Activated naive CD4-positive, alpha-beta T cell treated with anti-CD3 and anti-CD28 coated beads, Interleukin-2, amount 50 U/mL, for 72 hours (primary cell): ENCODE measurements around the gene ATP5F1D. TPM values are rescaled to one million over a fixed set of nuclear protein-coding genes. Genes with fewer than 3 reads are reported as not detected.

ENCODE experiments used
- ATAC-seq, 2 donors: fragments of 150-1000 bp; cut with Tn5 transposase; 2 replicates each; pipeline ENCODE4 v1.10.0; 2021; ENCODE audit warnings: mild to moderate bottlenecking in 2 of 2, moderate library complexity in 2 of 2
- DNase-seq, 2 donors: peaks; one replicate each; pipeline ENCODE4 v3.0.0; 2021 to 2022; ENCODE audit warnings: low spot score in 2 of 2
- H3K27ac Mint-ChIP-seq, 2 donors: one replicate each; pipeline ENCODE4 v1.8.0; 2022; ENCODE audit warnings: mild to moderate bottlenecking in 2 of 2, mixed read lengths in 2 of 2
- H3K36me3 Mint-ChIP-seq, 2 donors: one replicate each; pipeline ENCODE4 v1.8.0; 2022; ENCODE audit warnings: mixed read lengths in 2 of 2
- H3K9me3 Mint-ChIP-seq, 2 donors: one replicate each; pipeline ENCODE4 v1.8.0; 2022; ENCODE audit warnings: mixed read lengths in 2 of 2
- total RNA-seq, 2 donors: library from RNA; stranded (reverse); gene quantifications; one replicate each; pipeline ENCODE4 v1.2.3, GENCODE V29; 2022

The ATP5F1D gene
- total RNA-seq, 2 donors from 2014 or later: 114 to 201 TPM

GRCh38 chr19:1258707-1259205, 17.2 kb downstream of the ATP5F1D start:
- Mint-ChIP-seq H3K9me3 (no peaks in the 10 kb centered on the region), H3K27ac (peak overlapping the region; percentile 92 to 96), H3K36me3 (peaks cover 16 to 25% of the 10 kb centered on the region in 2 donors)
- ATAC-seq (no peak), DNase-seq (no peak)

DNA sequence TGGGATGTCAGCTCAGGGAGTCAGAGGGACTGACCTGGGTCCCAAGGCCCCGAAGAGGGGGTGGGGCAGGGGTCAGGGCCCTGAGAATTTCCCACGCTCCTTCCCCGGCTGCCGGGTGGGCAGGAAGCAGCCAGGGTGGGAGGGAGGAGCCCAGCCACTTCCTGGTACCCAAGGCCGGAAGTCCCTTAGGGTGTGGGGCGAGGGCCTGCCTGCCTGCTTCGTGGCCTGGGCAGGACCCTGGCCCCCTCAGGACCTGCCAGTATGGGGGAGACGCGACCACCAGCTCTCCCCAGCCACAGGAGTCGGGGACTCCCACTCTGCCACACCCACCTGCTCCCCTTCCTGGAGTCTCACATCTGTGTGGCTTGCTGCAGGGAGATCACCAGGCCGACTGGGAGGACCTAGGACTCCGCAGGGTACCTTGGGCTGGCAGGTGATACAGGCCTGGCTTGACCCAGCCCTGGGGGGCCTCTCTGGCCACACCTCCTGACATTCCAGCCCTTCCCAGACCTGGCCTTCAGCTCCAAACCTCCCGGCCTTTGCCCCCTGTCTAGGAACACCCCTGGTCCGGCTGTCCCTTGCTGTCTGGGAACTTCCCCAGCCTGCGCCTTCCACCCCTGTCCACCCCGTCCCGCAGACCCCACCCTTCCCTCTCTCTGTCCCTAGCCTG, 17.8 kb downstream of the ATP5F1D start:
- Mint-ChIP-seq H3K36me3 (peaks cover 16 to 25% of the 10 kb centered on the region in 2 donors), H3K9me3 (no peaks in the 10 kb centered on the region), H3K27ac (peak overlapping the region; percentile 92 to 96)
- DNase-seq (peak; percentile 69 to 87), ATAC-seq (peak; percentile 40 to 42)

- H3K27ac Mint-ChIP-seq: peak overlapping the region; percentile 92 to 96
- ATAC-seq (peak; percentile 38 to 47), DNase-seq (peak in 1 of 2 donors; percentile 85)
- H3K9me3 Mint-ChIP-seq: no peaks in the 10 kb centered on the region
- peaks cover 10 to 25% of the 10 kb centered on the region in 2 donors for H3K36me3 Mint-ChIP-seq
Observed at GRCh38 chr19:1259876-1260748, 18.6 kb downstream of the ATP5F1D start.

DNA sequence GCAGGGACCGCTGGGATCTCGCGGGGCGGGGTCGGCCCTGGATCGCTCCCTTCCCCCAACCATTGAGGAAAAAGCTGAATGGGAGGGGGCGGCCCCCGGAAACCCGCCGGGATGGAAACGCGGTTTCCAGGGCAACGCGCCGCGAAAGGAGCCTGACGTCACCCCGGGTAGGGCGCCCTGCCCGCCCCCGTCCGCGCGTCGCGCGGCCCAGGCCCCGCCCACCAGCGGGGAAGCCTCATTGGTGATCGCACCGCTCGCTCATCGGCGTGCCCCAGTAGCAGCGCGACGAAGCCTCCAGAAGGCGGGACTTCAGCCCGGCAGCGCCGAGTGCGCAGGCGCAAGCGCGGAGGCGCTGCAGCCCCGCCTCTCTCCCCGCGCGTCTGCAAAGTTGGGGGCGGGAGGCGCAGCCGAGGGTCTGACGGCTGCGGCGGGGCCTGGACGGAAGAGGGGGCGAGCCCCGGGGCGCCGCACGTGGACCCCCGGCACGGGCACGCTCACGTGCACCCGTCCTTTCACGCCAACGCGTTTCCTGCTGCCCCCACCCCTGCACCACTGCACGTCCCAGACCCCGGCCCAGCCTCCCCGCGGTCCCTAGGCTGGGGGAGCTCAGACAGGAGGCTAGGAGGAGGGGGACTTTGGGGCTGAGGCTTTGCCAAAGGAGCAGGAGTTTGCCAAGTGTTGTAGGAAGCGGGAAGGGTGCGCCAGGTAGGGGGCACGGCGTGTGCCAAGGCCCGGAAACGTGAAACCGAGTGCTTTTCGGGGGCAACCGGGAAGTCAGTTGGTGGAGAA, 19.4 kb downstream of the ATP5F1D start:
- peak; percentile 79 to 87 for ATAC-seq
- peaks cover 9 to 25% of the 10 kb centered on the region in 2 donors for H3K36me3 Mint-ChIP-seq
- H3K27ac Mint-ChIP-seq: peak overlapping the region; percentile 92 to 97
- no peaks in the 10 kb centered on the region for H3K9me3 Mint-ChIP-seq
- peak; percentile 98 to 99 for DNase-seq

- H3K9me3 Mint-ChIP-seq: no peaks in the 10 kb centered on the region
- DNase-seq (no peak), ATAC-seq (no peak)
- peaks cover 9 to 25% of the 10 kb centered on the region in 2 donors for H3K36me3 Mint-ChIP-seq
- peak overlapping the region; percentile 92 to 97 for H3K27ac Mint-ChIP-seq
Observed at GRCh38 chr19:1261538-1261797, 19.9 kb downstream of the ATP5F1D start.

DNA sequence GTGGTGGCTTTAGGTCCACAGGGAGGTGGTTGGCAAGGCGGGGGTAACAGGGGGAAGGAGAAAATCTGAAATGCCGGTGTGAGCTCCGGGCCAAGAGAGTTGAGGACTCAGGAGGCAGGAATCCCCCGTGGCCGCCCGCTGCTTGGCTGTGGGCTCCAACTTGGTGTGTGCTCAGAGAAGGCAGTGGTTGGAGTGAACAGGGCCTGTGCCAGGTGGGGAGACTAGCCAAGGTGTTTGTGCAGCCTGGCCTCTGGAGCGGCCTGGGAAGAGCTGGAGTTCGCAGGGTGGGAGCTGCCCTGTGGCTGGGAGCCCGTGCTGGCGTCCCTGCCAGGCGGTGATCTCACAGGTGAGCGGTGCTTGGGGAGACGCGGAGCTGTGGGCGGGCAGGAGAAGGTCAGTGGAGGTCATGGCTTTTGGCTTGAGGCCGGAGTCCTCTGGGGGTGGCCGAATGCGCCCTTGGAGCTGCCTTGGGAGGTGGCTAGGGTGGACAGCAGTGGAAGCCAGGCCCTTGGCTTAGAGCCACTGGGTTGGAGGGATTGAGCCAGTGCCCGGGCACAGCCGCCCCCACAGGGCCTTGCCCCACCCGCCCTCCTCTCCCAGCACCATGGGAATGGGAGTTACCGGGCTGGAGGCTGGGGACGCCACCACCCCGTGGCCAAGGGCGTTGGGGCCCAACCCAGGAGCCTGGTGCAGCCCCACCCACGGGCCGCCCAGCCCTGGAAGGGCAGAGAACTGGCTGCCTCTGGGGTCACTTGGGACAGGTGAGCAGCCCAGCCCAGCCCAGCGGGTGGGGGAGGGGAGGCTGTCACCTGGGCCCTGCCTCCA, 20.5 kb downstream of the ATP5F1D start:
- DNase-seq (no peak), ATAC-seq (no peak)
- Mint-ChIP-seq H3K36me3 (peaks cover 9 to 25% of the 10 kb centered on the region in 2 donors), H3K9me3 (no peaks in the 10 kb centered on the region), H3K27ac (peak overlapping the region; percentile 92 to 97)

DNA sequence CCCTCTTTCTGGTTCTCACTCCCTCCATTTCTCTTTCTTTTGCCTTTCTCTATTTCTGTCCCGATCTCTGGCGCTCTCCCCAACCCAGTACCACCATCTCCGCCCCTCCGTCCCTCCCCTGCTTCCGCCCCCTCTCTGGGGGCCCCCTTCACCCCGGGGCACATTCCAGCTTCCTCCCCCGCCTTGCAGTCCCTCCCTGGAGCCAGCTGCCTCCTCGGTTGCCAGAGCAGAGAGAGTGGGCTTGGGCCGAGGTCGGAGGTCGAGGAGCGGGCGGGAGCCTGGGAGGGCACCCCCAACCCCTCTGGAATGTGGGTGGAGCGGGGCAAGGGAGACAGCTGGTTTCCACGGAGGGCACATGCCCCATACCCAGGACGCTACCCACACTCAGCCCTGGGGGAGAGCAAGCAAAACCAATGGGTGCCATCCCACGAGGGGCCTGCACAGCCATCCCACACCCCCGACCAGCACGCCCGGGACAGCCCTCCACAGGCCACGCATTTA, 21.1 kb downstream of the ATP5F1D start:
- H3K27ac Mint-ChIP-seq: peak overlapping the region in 1 of 2 donors; percentile 53
- H3K36me3 Mint-ChIP-seq: peaks cover 9 to 22% of the 10 kb centered on the region in 2 donors
- no peaks in the 10 kb centered on the region for H3K9me3 Mint-ChIP-seq
- ATAC-seq: no peak
- no peak for DNase-seq

DNA sequence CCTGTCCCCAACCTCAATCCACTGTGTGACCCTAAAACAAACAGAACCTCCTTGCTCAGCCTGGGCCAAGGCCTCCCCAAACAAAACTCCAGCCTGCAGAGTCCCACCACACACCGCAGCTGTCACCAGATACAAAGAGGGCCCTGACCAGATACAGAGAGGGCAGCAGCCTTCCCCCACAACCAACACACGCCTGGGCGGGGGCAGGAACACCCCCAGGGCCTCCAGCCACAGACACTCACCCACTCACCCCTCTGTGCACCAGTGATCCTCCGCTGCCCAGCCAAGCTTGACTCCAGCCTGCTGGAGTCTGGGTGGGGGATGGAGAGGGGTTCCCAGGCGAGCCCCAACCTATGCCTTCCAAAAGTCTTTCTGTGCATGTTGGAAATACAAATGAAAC, 21.6 kb downstream of the ATP5F1D start:
- ATAC-seq (no peak), DNase-seq (no peak)
- Mint-ChIP-seq H3K27ac (peak overlapping the region in 1 of 2 donors; percentile 53), H3K9me3 (no peaks in the 10 kb centered on the region), H3K36me3 (peaks cover 9 to 21% of the 10 kb centered on the region in 2 donors)

DNA sequence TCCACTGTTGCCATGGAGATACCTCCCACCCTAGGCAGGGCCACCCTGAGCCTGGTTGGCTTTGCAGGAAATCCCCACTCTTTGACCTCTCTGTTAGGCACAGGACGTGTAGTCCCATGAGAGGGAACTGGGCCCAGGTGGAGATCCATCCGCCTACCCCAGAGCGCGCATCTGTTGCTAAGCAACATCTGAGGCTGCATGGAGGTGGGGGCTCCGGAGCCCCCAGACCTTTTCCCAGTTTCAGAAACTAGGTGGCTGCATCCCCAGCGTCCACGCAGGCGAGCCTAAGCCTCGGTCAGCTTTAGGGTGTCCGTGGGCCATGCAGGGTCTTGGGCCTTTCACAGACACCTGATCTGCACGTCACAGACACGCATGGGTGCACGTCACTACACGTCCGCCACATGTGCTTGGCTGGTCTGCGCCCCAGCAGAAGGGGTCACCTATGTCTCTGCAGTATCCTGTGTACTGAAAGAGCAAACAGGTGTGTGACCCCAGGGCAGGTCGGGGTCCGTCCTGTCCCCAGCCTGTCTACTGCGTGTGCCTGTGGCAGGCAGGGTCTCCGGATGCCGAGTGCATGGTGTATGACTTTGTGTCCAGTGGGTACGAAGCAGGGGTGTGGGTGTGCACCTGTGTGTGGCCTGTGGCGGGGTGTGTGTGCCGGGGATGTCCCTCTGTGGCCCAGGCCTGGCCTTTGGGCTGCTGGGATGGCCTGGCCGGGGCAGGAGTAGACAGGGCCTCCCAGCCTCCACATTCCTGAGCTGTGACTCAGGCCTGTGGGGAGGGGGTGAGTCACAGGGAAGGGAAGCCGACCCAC, 23.5 kb downstream of the ATP5F1D start:
- DNase-seq (peak in 1 of 2 donors; percentile 77), ATAC-seq (peak in 1 of 2 donors; percentile 2)
- Mint-ChIP-seq H3K36me3 (peaks cover 11 to 12% of the 10 kb centered on the region in 2 donors), H3K27ac (peak overlapping the region in 1 of 2 donors; percentile 47), H3K9me3 (no peaks in the 10 kb centered on the region)

- ATAC-seq (peak; percentile 0 to 33), DNase-seq (peak in 1 of 2 donors; percentile 78)
- H3K27ac Mint-ChIP-seq: no peak overlapping the region
- no peaks in the 10 kb centered on the region for H3K9me3 Mint-ChIP-seq
- peaks cover 18 to 19% of the 10 kb centered on the region in 2 donors for H3K36me3 Mint-ChIP-seq
Observed at GRCh38 chr19:1265615-1266128, 24.1 kb downstream of the ATP5F1D start.

DNA sequence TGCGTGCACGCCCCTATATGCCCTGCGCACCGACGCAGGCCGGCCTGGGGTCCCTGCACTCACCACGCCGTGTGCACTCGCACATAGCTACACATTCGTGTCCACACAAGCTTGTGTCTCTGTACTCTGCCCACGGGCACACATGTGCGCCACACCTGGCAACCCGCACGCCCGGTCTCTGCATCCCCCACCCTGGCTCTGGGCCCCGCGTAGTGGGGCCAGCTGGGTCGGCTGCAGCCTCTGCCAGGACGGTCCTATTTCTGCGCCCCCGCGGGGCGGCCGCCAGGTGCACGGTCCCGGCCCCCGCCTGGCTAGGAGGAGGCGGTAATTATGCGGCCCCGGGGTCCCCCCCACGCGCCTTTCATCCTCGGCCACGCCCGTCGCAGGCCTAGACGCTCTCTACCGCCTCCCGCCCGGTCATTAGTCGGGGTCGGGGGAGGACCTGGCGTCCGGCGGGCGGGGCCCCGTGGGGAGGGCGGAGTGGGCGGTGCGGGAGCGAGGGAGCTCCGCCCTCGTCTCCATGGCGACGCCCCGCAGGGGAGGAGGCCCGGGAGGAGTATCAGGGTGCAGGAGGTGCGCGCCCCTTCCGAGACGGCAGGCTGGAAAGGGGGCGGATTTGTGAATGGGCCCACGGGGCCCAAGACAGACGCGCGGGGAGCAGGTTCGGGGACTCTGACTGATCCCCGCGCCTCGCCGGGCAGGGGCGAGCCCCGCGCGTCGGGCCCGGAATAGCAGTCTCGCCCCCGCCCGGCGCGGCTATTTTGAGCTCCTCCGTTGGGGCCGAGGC, 24.8 kb downstream of the ATP5F1D start:
- ATAC-seq: peak; percentile 42 to 58
- no peaks in the 10 kb centered on the region for H3K9me3 Mint-ChIP-seq
- DNase-seq: peak; percentile 91 to 92
- H3K36me3 Mint-ChIP-seq: peaks cover 23% of the 10 kb centered on the region in 2 donors
- no peak overlapping the region for H3K27ac Mint-ChIP-seq

GRCh38 chr19:1266916-1267476, 25.4 kb downstream of the ATP5F1D start:
- Mint-ChIP-seq H3K36me3 (peaks cover 23% of the 10 kb centered on the region in 2 donors), H3K27ac (no peak overlapping the region), H3K9me3 (no peaks in the 10 kb centered on the region)
- peak; percentile 2 to 11 for ATAC-seq
- peak; percentile 82 to 86 for DNase-seq

DNA sequence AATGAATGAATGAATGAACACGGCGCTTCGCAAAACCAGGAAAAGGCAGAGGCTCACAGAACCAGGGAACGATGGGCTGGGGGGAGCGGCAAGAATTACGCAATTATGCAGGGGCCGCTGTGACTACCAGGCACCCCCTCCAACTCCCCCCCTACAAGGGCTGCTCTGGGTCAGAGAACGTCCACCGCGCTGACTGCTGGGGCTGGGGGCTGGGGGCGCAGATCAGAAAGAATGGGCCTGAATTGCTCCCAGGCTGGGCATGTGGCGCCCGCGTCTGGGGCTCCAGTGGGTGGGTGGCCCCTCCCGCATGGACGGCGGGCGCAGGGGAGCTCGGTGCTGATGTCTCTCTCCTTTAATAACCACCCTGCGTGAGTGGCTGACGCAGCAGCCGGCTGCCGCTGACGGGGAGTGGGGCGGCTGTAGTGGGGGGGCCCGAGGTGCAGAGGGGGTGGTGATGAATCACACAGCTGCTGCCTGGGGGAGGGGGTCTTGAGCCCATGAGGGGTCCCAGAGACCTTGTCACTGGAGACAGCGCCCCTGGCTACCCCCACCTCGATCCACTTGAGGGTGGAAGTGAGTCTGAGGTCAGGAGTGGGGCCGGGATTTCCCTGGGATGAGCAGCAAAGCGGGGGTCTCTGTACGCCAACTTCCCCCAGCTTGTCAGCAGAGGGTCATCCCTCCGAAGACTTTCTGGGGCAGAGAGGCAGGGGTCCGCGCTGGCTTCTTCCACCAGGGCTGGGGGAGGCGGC, 26.1 kb downstream of the ATP5F1D start:
- ATAC-seq: no peak
- DNase-seq: no peak
- no peaks in the 10 kb centered on the region for H3K9me3 Mint-ChIP-seq
- H3K27ac Mint-ChIP-seq: no peak overlapping the region
- H3K36me3 Mint-ChIP-seq: peaks cover 27 to 28% of the 10 kb centered on the region in 2 donors
